Gastrocnemius medialis (tissue), 4 donors: ENCODE data around the gene P4HA1. TPM values are rescaled to one million over a fixed set of nuclear protein-coding genes. Genes with fewer than 3 reads are reported as not detected.
A peak's percentile ranks its signal among the peaks of the same experiment; 100 is the strongest.

Experiments
- ATAC-seq, 2 donors: fragments of 150-250 bp; one replicate each; pipeline ENCODE4 v1.9.1; 2016
- DNase-seq, 2 donors: peaks; one replicate each; pipeline ENCODE4 v3.0.0-alpha.2; 2019
- H3K27ac ChIP-seq, 4 donors: fragments of 200-600 bp; sonication (generic); 1 replicate in 1 of 4; 2 replicates in 3 of 4; pipeline ENCODE4 v1.5.1; 2016 to 2018; ENCODE audit warnings: mild to moderate bottlenecking in 2 of 4, moderate library complexity in 1 of 4
- H3K27me3 ChIP-seq, 3 donors: fragments of 200-600 bp; sonication (generic) in 2 of 3; 1 replicate in 1 of 3; 2 replicates in 2 of 3; pipeline versions ENCODE4 v1.5.1 to v1.6.0; 2016 to 2019; ENCODE audit warnings: mild to moderate bottlenecking in 1 of 3, moderate library complexity in 1 of 3
- H3K36me3 ChIP-seq, 2 donors: fragments of 200-600 bp; sonication (generic) in 1 of 2; one replicate each; pipeline ENCODE4 v1.5.1; 2017 to 2018
- H3K4me1 ChIP-seq, 2 donors: fragments of 200-600 bp; sonication (generic) in 1 of 2; one replicate each; pipeline ENCODE4 v1.5.1; 2016 to 2017; ENCODE audit warnings: mild to moderate bottlenecking in 2 of 2
- H3K4me3 ChIP-seq, 4 donors: fragments of 200-600 bp; sonication (generic) in 3 of 4; 1 replicate in 1 of 4; 2 replicates in 3 of 4; pipeline ENCODE4 v1.5.1; 2016 to 2019; ENCODE audit warnings: mild to moderate bottlenecking in 2 of 4
- H3K9me3 ChIP-seq, 3 donors: fragments of 200-600 bp; sonication (generic) in 2 of 3; 1 replicate in 1 of 3; 2 replicates in 2 of 3; pipeline ENCODE4 v1.5.1; 2016 to 2019
- CTCF ChIP-seq, 5 experiments: fragments of 450-650 bp in 3 of 5; fragments of 200-600 bp in 2 of 5; sonication (generic) in 2 of 5; IDR thresholded peaks in 4 of 5; conservative IDR thresholded peaks in 1 of 5; 1 replicate in 4 of 5; 2 replicates in 1 of 5; pipeline ENCODE4 v1.5.1; 2016 to 2019; ENCODE audit warnings: antibody characterized with exemption in 5 of 5, mild to moderate bottlenecking in 3 of 5, moderate library complexity in 3 of 5
- POLR2A ChIP-seq, 2 donors: fragments of 450-650 bp; IDR thresholded peaks; one replicate each; pipeline ENCODE4 v1.6.1; 2017; ENCODE audit warnings: antibody characterized with exemption in 2 of 2, mild to moderate bottlenecking in 2 of 2, moderate library complexity in 2 of 2
- in situ Hi-C, 4 donors: fragments of 200-750 bp; cut with MboI; loops; one replicate each; pipeline versions ENCODE4 v1.15.0 to v1.8.0; 2017; ENCODE audit warnings: low sequenced_read_pairs in 4 of 4
- intact Hi-C: fragments of 100-400 bp; cut with DNase I; formaldehyde crosslinking; loops from one replicate; pipeline ENCODE4 v1.15.1; 2023; ENCODE audit warnings: low total_unique reads
- total RNA-seq, 4 donors: library from RNA; depleted of rRNA; stranded (reverse); fragments of >200 nt; gene quantifications; one replicate each; pipeline versions ENCODE4 v1.1.0 to v1.2.3, GENCODE V29; 2016

The P4HA1 gene
- total RNA-seq, 4 donors from 2014 or later: 65.3 to 348 (median 217) TPM

- H3K4me1 ChIP-seq: peaks cover 19 to 24% of the 10 kb centered on the region in 2 donors
- H3K36me3 ChIP-seq: peaks cover 0 to 40% of the 10 kb centered on the region in 2 donors
- ATAC-seq (peak; percentile 67 to 81), DNase-seq (peak; percentile 66 to 68)
- H3K4me3 ChIP-seq: peak overlapping the region; percentile 12 to 23 (median 16)
- no peaks in the 10 kb centered on the region for H3K27me3 ChIP-seq
- H3K27ac ChIP-seq: peak overlapping the region; percentile 62 to 85 (median 72)
- no peaks in the 10 kb centered on the region for H3K9me3 ChIP-seq
- peak in 1 of 2 donors; percentile 26 for TF ChIP-seq POLR2A (IDR thresholded peaks at IDR 0.05)
- TF ChIP-seq CTCF (IDR thresholded peaks at IDR 0.05 in 4 of 5, conservative IDR thresholded peaks at IDR 0.05 in 1 of 5): no peak
- in situ Hi-C loops (no loop called here), intact Hi-C loops (no loop called here)
Observed at GRCh38 chr10:73076360-73077183, 20.1 kb downstream of the P4HA1 start.

GRCh38 chr10:73075829-73076228 lies 20.8 kb downstream of the P4HA1 start:
- intact Hi-C loops (no loop called here), in situ Hi-C loops (no loop called here)
- ATAC-seq: no peak
- Histone ChIP-seq H3K27ac (peak overlapping the region; percentile 62 to 85 (median 72)), H3K27me3 (no peaks in the 10 kb centered on the region), H3K36me3 (peaks cover 0 to 47% of the 10 kb centered on the region in 2 donors), H3K4me3 (no peak overlapping the region), H3K4me1 (peaks cover 19 to 24% of the 10 kb centered on the region in 2 donors), H3K9me3 (no peaks in the 10 kb centered on the region)
- TF ChIP-seq CTCF (IDR thresholded peaks at IDR 0.05 in 4 of 5, conservative IDR thresholded peaks at IDR 0.05 in 1 of 5): no peak
- no peak for TF ChIP-seq POLR2A (IDR thresholded peaks at IDR 0.05)
- no peak for DNase-seq

- ATAC-seq (no peak), DNase-seq (no peak)
- Histone ChIP-seq H3K4me3 (no peak overlapping the region), H3K9me3 (no peaks in the 10 kb centered on the region), H3K27ac (no peak overlapping the region), H3K36me3 (peaks cover 0 to 57% of the 10 kb centered on the region in 2 donors), H3K27me3 (no peaks in the 10 kb centered on the region), H3K4me1 (peaks cover 19 to 24% of the 10 kb centered on the region in 2 donors)
- intact Hi-C loops (no loop called here), in situ Hi-C loops (loop anchor here in 3 of 4 donors (25.0 kb wide), 2 partner anchors 89 to 711 kb away; partner anchors contain the start of genes DNAJB12 (in 2 of the 3), ECD (in 1 of the 3) and FAM149B1 (in 1 of the 3))
- TF ChIP-seq CTCF (IDR thresholded peaks at IDR 0.05 in 4 of 5, conservative IDR thresholded peaks at IDR 0.05 in 1 of 5) (no peak), POLR2A (IDR thresholded peaks at IDR 0.05) (no peak)
Observed at GRCh38 chr10:73073627-73074026, 23.0 kb downstream of the P4HA1 start.

DNA sequence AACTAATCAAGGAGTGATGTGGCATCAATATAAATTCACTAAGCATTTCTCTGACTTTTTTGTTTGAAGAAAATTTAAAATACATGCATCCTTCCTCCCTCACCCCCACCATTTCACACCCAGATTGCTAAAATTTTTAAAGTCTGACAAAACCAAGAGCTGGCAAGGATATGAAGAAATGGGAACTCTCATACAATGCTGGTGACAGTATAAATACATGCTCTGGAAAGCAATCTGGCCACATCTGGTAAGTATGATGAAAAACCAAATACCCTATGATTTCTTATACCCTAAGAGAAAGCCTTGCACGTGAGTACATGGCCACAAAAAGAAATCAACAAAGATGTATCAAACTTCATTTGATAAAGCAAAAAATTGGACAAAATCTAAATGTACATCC lies 31.2 kb downstream of the P4HA1 start:
- DNase-seq: no peak
- Histone ChIP-seq H3K9me3 (no peaks in the 10 kb centered on the region), H3K4me3 (no peak overlapping the region), H3K4me1 (peaks cover 0 to 11% of the 10 kb centered on the region in 2 donors), H3K36me3 (peaks cover 3 to 88% of the 10 kb centered on the region in 2 donors), H3K27me3 (no peaks in the 10 kb centered on the region), H3K27ac (no peak overlapping the region)
- intact Hi-C loops: no loop called here
- in situ Hi-C loops: loop anchor here in 3 of 4 donors (25.0 kb wide), 2 partner anchors 97 to 703 kb away; partner anchors contain the start of genes DNAJB12 (in 2 of the 3), ECD (in 1 of the 3) and FAM149B1 (in 1 of the 3)
- TF ChIP-seq CTCF (IDR thresholded peaks at IDR 0.05 in 4 of 5, conservative IDR thresholded peaks at IDR 0.05 in 1 of 5) (no peak), POLR2A (IDR thresholded peaks at IDR 0.05) (no peak)
- no peak for ATAC-seq
